ENCODE data around the gene MCRIP2.
A peak's percentile ranks its signal among the peaks of the same experiment; 100 is the strongest.

Gene MCRIP2

GRCh38 chr16:660459-661183 lies 19.0 kb downstream of the MCRIP2 start:
- TF ChIP-seq RAD21 (IDR thresholded peaks at IDR 0.05; ENCODE audit: low read depth) (peak; percentile 34), EP300 (IDR thresholded peaks at IDR 0.05; ENCODE audit: borderline replicate concordance) (no peak), CEBPB (IDR thresholded peaks at IDR 0.05) (no peak), TEAD4 (IDR thresholded peaks at IDR 0.05) (no peak), EGR1 (IDR thresholded peaks at IDR 0.05) (no peak), ZBTB7A (IDR thresholded peaks at IDR 0.05; ENCODE audit: low read depth) (no peak), YY1 (IDR thresholded peaks at IDR 0.05; ENCODE audit: low read depth) (peak; percentile 35; the same call in 1 of the 2 replicates), FOXM1 (IDR thresholded peaks at IDR 0.05; ENCODE audit: borderline replicate concordance, low read depth) (no peak), NFIC (IDR thresholded peaks at IDR 0.05) (no peak; the same call in 1 of the 2 replicates), TCF12 (IDR thresholded peaks at IDR 0.05; ENCODE audit: low read depth) (no peak), CREB1 (IDR thresholded peaks at IDR 0.05; ENCODE audit: low read depth) (no peak), MAX (IDR thresholded peaks at IDR 0.05) (peak; percentile 87), TAF1 (IDR thresholded peaks at IDR 0.05; ENCODE audit: low read depth) (peak; percentile 39; the same call in 1 of the 2 replicates), REST (IDR thresholded peaks at IDR 0.05; ENCODE audit: low read depth) (no peak)
- TF ChIP-seq, protein P1, sequence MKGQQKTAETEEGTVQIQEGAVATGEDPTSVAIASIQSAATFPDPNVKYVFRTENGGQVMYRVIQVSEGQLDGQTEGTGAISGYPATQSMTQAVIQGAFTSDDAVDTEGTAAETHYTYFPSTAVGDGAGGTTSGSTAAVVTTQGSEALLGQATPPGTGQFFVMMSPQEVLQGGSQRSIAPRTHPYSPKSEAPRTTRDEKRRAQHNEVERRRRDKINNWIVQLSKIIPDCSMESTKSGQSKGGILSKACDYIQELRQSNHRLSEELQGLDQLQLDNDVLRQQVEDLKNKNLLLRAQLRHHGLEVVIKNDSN (IDR thresholded peaks at IDR 0.05), result peak; percentile 9; the same call in 1 of the 2 replicates

DNA sequence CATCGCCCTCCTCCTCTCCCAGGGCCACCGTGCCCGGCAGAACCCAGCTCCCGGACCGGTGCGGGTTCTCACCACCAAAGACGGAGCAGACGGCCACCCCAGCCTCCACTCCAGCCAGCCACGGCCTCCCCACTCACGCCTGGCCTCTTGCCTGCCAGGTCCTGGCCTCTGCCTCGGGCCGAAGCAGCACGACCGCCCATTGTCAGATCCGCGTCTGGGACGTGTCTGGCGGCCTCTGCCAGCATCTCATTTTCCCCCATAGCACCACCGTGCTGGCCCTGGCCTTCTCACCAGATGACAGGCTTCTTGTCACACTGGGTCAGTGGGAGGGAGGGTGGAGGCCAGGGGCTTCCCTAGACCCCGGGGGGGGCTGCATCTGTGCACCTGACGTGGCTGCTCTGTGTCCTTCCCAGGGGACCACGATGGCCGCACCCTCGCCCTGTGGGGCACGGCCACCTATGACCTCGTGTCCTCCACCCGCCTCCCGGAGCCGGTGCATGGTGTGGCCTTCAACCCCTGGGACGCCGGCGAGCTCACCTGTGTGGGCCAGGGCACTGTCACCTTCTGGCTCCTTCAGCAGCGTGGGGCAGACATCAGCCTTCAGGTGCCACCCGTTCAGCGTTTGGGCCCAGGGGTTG lies 19.7 kb downstream of the MCRIP2 start:
- no peak for TF ChIP-seq NFIC (IDR thresholded peaks at IDR 0.05)
- TF ChIP-seq TEAD4 (IDR thresholded peaks at IDR 0.05), result no peak
- no peak for TF ChIP-seq RAD21 (IDR thresholded peaks at IDR 0.05; ENCODE audit: low read depth)
- no peak for TF ChIP-seq TAF1 (IDR thresholded peaks at IDR 0.05; ENCODE audit: low read depth)
- TF ChIP-seq, protein P1 (IDR thresholded peaks at IDR 0.05), result no peak
- no peak for TF ChIP-seq FOXM1 (IDR thresholded peaks at IDR 0.05; ENCODE audit: borderline replicate concordance, low read depth)
- TF ChIP-seq MAX (IDR thresholded peaks at IDR 0.05), result no peak
- no peak for TF ChIP-seq EP300 (IDR thresholded peaks at IDR 0.05; ENCODE audit: borderline replicate concordance)
- no peak for TF ChIP-seq CEBPB (IDR thresholded peaks at IDR 0.05)
- TF ChIP-seq TCF12 (IDR thresholded peaks at IDR 0.05; ENCODE audit: low read depth), result no peak
- TF ChIP-seq ZBTB7A (IDR thresholded peaks at IDR 0.05; ENCODE audit: low read depth), result no peak
- no peak for TF ChIP-seq REST (IDR thresholded peaks at IDR 0.05; ENCODE audit: low read depth)
- TF ChIP-seq EGR1 (IDR thresholded peaks at IDR 0.05), result no peak
- no peak for TF ChIP-seq CREB1 (IDR thresholded peaks at IDR 0.05; ENCODE audit: low read depth)
- TF ChIP-seq YY1 (IDR thresholded peaks at IDR 0.05; ENCODE audit: low read depth), result no peak

DNA sequence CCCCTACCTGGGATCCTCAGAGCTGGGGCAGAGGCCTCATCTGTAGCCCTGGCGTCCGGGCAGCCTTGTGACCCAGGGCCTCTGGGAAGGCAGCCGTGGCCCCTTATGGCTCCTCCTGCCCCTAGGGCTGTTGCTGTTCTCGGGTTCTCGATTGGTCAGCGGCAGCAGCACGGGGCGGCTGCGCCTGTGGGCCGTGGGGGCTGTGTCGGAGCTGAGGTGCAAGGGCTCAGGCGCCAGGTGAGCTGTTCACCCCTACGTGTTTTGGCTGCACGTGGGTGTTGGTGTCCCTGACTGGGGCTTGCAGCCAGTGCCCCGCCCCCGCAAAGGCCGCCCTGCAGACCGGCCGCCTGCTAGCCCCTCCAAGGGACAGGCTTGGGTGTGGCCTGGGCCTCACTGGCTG lies 20.5 kb downstream of the MCRIP2 start:
- TF ChIP-seq EGR1 (IDR thresholded peaks at IDR 0.05), result no peak
- TF ChIP-seq TAF1 (IDR thresholded peaks at IDR 0.05; ENCODE audit: low read depth), result no peak
- TF ChIP-seq, protein P1 (IDR thresholded peaks at IDR 0.05), result no peak
- TF ChIP-seq TEAD4 (IDR thresholded peaks at IDR 0.05), result no peak
- no peak for TF ChIP-seq MAX (IDR thresholded peaks at IDR 0.05)
- TF ChIP-seq CEBPB (IDR thresholded peaks at IDR 0.05), result no peak
- no peak for TF ChIP-seq ZBTB7A (IDR thresholded peaks at IDR 0.05; ENCODE audit: low read depth)
- TF ChIP-seq NFIC (IDR thresholded peaks at IDR 0.05), result no peak
- TF ChIP-seq CREB1 (IDR thresholded peaks at IDR 0.05; ENCODE audit: low read depth), result no peak
- no peak for TF ChIP-seq EP300 (IDR thresholded peaks at IDR 0.05; ENCODE audit: borderline replicate concordance)
- TF ChIP-seq FOXM1 (IDR thresholded peaks at IDR 0.05; ENCODE audit: borderline replicate concordance, low read depth), result no peak
- TF ChIP-seq YY1 (IDR thresholded peaks at IDR 0.05; ENCODE audit: low read depth), result no peak

- TF ChIP-seq EGR1 (IDR thresholded peaks at IDR 0.05) (no peak), FOXM1 (IDR thresholded peaks at IDR 0.05; ENCODE audit: borderline replicate concordance, low read depth) (no peak), TCF12 (IDR thresholded peaks at IDR 0.05; ENCODE audit: low read depth) (no peak), NFIC (IDR thresholded peaks at IDR 0.05) (no peak), ZBTB7A (IDR thresholded peaks at IDR 0.05; ENCODE audit: low read depth) (no peak), CREB1 (IDR thresholded peaks at IDR 0.05; ENCODE audit: low read depth) (no peak), TEAD4 (IDR thresholded peaks at IDR 0.05) (no peak), REST (IDR thresholded peaks at IDR 0.05; ENCODE audit: low read depth) (no peak), MAX (IDR thresholded peaks at IDR 0.05) (no peak), RAD21 (IDR thresholded peaks at IDR 0.05; ENCODE audit: low read depth) (no peak), EP300 (IDR thresholded peaks at IDR 0.05; ENCODE audit: borderline replicate concordance) (no peak), TAF1 (IDR thresholded peaks at IDR 0.05; ENCODE audit: low read depth) (no peak), CEBPB (IDR thresholded peaks at IDR 0.05) (no peak), YY1 (IDR thresholded peaks at IDR 0.05; ENCODE audit: low read depth) (no peak)
- TF ChIP-seq, protein P1 (IDR thresholded peaks at IDR 0.05), result no peak
These were observed 21.0 kb downstream of the MCRIP2 start for GRCh38 chr16:662597-662996.

All from Ishikawa (cell line).